Measurements from ENCODE around the gene CALU.

Gene CALU

DNA sequence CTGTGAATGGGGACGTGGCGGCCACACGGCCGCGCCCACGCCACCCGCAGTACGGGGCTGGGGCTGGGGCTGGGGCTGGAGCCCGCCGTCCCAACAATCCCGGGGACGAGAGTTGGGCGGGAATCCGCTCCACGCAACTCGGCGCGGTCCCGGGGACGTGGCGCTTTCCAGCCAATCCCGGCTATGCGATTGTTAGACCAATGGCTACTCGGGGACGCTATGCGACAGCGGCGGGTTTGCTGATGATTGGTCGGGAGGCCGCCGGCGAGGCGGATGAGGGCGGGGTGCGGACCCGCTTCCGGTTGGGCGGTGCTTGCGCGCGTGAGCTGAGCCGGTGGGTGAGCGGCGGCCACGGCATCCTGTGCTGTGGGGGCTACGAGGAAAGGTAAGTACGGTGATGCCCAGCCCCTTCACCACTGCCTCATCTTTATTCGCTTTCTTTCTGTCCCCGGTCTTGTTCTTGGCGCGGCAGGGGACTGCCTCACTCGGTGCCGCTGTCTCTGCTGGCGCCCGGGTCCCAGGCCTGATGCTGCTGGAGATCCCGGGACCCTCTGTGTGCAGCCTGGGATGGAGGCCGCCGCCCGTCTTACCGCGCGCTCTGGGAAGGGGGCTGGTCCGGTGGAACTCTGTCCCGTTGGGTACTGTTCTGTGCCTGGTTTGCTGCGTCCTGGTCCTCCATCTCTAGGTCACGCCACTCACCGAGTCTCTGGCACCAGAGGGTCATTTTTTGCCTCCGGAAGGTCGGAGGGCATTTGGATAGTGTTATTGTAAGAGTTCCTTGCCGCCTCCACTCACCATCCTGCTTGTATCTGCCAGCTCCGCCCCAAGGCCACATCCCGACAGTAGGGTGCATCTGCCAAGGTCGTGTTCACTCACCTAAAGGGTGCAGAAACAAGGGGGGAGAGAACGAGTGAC lies at the start of gene CALU:
Gene CALU, plus strand, starts transcription at position 312 of the 915 bp plus-strand sequence. CDS start 9,225 bp downstream, outside the sequence.
- DNase-seq, result peak; percentile 93 to 95

DNA sequence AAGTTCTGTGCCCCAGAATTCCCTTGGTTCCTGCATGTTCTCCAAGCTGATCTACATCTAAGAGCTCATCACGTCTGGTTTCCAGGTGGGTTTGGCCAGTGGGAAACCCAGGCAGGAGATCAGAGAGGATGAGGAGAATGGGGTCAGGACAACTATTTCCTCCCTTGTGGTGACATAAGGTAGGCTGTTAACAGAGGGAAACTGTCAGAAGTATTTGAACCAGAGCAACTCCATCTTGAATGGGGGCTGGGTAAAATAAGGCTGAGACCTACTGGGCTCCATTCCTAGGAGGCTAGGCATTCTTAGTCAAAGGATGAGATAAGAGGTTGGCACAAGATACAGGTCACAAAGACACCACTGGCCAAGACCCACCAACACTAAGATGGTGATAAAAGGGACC lies 47.9 kb upstream of the CALU start:
- no peak for DNase-seq

DNA sequence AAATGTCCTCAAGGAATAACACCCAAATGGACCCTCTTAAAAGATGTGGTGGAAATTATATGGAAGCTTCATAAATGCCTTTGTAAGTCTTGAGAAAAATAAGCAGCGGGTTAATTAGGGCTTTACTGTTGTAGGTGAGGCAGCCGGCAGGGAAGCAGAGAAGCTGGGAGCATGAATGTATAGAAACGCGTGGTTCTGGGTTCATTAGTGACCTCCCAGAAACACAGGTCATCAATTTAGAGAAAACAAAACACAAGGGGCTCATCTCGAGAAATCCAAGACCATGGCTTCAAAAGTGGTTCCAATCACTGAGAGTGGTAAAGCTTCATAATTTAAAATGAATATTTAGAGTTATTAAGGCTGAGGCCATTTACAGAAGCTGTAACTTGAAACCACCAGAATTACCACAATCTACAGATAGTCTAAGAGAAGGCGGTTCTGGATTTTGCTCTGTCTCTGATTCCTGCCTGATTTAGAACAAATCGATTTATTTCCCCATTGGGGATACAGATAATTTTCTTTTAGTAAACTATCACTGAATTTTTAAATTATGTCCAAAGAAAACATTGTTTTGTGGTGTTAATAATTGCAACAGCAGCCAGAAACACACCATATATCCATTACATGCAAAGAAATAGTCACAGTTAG lies 46.4 kb upstream of the CALU start:
- no peak for DNase-seq

DNA sequence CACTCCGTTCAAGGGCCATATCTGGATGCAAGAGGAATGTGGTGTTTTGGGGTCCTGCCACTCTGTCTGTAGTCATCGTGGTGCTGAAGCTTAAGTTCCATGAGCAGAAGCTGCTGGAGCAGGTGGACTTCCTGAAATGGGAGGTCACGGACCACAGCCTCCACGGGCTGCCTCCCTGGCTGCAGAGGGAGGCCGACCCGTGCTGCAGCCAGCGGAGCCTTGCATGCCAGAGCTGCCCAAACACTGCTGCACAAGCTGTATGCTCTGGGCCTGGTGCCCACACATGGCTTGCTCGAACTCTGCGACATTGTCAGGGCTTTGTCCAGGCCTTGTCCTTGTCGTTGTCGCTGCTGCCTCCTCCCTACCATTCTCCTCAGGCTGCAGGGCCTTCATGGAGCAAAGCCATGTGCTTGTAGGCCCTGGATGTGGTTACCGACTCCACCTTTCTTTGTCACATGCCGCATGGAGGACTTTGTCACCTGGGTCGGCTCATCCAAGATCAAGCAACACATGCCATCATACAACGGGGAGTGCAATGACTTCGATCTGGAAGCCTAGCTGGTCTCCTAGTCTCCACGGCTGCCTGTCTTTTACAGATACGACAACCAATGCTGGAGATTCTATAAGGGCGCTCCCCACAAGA lies 45.7 kb upstream of the CALU start:
- no peak for DNase-seq

DNA sequence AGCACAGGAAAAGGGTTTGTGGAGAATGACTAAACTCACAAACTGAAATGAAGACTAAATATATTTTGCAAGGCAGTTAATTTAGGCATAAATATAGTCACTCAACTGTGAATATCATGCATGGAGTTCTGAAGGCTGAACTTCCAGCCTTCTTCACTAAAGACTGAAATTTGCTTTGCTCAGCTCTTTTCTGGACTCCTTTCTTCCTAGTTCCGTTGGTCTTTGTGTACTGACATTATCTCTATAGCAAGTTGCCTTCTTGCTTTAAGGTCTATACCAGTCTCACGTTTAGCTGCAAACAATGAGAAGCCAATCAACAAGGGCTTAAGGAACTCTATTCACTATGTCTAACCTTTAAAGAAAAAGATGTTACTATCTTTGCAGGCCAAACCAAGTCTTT lies 44.4 kb upstream of the CALU start:
- DNase-seq, result no peak

DNA sequence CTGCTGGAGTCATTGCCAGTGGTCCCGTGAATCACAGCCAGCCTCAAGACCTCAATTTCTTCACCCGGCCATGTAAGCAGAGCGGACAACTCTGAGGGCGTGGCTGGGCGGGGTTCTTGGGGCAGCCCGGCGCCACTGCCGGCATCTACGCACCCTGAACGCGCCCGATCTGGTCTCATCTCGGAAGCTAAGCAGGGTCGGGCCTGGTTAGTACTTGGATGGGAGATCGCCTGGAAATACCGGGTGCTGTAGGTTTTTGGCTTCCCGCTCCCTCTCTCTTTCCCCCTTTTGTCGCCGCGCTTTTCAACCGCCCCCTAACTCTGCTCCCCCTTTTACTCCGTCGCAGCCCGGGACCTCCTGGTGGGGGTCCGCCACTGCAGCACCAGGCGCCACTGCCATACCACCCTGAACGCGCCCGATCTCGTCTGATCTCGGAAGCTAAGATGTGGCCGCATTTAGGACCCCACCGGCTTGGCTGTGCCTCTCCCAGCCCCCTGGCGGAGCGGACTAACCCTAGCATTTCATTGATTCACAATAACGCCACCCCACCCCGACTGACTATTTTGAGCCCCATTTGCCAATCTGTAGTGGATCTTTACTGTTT lies 41.8 kb upstream of the CALU start:
- DNase-seq, result peak; percentile 84 to 85

DNA sequence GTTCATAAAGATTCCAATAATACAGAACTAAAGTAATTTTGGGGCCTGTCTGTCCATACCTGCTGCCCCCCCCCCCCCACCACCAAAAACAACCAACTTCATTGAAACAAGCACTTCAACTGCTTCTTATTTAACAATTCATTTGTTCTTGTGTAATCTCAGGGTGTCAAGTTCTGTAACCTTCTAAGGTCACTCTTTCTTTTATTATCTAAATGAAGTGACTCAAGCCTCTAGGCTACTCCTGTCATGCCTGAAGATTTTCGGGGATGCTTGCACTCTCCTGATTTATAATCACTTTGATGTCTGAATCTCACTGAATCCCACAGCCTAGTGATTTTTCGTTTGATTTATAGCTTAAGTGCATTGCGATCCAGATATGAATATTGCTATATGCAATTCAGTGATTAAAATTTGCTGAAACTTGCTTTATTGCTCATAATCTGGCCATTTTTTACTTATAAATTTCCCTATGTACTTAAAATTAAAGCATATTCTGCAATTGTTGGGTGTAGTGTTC lies 39.9 kb upstream of the CALU start:
- DNase-seq, result no peak

DNA sequence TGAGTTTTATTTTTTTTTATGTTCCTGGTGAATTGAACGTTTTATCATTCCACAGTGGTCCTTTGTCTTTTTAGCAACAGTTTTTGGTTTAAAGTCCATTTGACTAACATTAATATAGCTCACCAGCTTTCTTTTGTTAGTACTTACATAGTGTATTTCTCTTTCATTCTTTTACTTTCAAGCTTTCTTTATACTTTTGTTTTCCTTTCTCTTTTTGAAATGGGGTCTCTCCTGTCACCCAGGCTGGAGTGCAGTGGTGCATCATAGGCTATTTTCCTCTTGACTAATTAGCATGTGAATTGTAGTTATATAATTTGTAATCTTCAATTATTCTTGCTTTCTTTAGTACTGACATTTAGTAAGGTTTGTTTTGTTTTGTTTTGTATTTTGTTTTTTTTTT lies 39.3 kb upstream of the CALU start:
- no peak for DNase-seq

DNA sequence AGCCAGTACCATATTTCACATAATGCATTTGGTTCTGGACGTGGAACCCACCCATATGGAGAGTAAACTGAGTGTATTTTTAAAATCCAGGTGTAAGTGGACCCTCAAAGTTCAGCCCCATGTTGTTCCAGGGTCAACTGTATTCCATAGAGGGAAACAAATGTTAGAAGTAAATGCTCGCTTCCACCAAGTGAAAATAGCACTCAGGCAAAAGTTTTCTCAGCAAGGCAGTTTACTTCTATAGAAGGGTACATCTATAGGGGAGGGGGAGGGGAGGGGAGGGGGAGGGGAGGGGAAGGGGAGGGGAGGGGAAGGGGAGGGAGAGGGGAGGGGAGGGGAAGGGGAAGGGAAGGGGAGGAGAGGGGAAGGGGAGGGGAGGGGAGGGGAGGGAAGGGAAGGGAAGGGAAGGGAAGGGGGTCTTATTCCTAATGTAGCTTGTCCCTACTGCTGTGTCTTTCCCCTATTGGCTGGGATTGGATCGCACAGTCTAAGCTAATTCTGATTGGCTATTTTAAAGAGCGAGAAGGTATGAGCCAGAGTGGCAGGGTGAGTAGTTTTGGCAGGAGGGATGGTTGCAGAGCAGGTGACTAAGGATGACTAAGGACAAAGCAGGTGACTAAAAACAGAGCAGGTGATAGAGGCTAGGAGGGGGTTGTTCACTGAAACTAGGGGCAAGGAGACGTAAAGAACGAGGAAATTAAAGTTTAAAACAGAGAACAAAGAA lies 37.9 kb upstream of the CALU start:
- no peak for DNase-seq

DNA sequence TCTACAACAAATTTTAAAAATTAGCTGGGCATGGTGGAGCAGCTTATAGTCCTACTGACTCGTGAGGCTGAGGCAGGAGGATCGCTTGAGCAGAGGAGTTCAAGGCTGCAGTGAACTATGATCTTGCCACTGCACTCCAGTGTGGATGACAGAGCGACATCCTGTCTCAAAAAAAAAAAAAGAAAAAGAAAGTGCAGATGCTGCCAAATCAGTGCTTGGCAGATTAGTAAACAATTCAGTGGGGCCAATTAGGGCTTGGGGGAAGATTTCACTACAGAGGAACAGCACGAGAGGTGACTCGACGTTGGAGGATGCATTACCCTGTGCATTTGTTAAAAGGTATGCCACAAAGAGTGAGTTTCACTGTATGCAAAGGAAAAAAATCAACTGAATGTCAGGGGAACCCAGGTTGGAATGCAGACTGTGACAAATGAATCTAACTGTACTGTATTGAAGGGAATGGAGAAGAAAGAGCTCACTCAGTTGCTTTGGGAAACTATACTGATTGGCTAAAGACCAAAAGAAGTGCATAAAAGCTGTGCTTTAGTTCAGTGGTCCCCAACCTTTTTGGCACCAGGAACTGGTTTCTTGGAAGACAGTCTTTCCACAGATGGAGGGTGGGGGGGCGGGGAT lies 35.4 kb upstream of the CALU start:
- DNase-seq, result no peak

DNA sequence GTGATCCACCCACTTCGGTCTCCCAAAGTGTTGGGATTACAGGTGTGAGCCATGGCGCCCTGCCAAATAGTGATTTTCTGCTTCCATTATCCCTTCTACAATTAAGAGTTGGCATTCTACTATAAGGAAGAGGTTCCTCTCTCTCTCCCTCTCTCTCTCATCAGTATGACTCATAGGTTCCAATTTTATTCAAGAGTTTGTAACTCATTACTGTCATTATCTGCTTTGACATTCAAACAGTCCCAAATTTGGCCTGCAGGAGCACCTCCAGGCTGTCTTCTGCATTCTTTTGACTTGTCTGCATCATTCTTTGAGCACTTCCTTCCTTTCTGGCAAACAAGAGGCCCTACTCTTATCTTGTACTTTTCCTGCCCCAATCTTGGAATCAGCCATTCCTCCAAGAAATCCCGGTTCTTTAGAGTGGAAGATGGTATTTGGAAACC lies 33.2 kb upstream of the CALU start:
- no peak for DNase-seq

DNA sequence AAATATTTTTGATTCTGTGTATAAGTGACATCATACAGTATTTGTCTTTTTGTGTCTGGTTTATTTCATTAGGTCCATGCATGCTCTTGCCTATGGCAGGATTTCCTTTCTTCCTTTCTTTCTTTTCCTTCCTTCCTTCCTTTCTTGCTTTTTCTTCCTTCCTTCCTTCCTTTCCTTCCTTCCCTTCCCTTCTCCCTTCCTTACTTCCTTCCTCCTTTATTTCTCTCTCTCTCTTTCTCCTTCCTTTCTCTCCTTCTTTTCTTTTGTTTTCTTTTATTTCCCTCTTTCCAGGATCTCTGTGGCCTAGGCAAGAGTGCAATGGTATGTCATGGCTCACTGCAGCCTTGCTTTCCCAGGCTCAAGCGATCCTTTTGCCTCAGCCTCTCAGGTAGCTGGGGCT lies 31.4 kb upstream of the CALU start:
- DNase-seq, result no peak

DNA sequence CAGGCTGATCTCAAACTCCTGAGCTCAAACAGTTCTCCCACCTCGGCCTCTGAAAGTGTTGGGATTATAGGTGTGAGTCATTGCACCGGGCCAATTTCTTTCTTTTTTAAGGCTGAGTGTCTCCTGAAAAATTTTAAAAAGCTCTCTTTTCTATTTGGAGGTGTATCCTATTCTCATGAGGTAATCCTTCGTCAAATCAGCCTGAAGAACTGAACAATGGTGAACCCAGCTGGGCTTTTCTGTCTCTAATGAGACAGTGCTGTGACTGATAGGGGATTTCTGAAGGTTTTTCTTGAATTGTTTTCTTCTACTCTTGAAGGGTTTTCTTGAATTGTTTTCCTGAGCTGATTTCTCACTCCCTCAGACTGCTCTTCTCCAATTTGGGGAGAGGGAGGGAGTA lies 30.9 kb upstream of the CALU start:
- no peak for DNase-seq

DNA sequence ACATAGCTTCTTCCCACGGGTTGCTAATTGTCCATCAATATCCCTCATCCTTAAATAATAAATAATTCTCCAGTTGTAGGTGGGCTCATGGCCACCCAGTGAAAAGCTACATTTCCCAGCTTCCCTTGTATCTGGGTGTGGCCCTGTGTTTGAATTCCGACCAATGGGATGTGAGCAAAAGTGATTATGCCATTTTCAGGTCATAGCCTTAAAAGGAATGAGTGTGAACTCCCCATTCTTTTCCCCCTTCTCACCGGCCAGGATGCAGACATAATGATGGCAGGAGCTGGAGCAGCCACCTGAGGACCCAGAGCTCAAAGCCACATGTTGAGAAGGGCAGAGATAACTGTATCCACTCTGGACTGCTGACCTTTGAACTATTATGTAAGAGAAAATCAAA lies 30.3 kb upstream of the CALU start:
- DNase-seq, result no peak

DNA sequence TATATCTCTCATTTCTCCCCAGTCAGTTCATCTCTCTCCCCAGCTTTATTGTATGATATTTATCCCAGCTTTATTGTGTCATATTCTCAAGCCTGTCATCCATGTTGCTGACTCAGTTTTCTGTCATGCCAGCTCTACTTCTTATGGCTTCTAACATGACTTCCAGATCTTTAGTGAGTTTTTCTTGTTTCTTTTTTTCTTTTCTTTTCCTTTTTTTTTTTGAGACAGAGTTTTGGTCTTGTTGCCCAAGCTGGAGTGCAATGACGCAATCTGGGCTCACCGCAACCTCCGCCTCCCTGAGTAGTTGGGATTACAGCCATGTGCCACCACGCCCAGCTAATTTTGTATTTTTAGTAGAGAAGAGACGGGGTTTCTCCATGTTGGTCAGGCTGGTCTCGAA lies 28.7 kb upstream of the CALU start:
- DNase-seq, result peak; percentile 53 to 59

DNA sequence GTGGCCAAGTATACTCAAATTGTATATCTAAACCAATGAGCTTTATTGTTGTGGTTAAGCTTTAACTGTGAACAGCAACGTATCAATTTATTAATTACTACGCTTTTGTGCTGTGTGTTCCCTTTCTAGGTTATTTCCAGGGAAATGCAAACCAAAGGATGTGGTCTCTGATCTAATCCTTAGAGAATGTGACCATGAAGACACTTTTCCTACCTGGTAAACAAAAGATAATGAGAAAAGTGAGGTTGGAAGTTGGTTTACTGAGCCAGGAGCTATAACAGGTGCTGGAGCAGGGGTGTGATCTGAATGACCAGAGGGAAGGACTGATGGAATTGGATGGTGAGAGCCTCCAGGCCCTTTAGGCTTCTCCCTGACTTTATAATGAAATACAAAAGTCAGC lies 25.4 kb upstream of the CALU start:
- DNase-seq, result no peak

DNA sequence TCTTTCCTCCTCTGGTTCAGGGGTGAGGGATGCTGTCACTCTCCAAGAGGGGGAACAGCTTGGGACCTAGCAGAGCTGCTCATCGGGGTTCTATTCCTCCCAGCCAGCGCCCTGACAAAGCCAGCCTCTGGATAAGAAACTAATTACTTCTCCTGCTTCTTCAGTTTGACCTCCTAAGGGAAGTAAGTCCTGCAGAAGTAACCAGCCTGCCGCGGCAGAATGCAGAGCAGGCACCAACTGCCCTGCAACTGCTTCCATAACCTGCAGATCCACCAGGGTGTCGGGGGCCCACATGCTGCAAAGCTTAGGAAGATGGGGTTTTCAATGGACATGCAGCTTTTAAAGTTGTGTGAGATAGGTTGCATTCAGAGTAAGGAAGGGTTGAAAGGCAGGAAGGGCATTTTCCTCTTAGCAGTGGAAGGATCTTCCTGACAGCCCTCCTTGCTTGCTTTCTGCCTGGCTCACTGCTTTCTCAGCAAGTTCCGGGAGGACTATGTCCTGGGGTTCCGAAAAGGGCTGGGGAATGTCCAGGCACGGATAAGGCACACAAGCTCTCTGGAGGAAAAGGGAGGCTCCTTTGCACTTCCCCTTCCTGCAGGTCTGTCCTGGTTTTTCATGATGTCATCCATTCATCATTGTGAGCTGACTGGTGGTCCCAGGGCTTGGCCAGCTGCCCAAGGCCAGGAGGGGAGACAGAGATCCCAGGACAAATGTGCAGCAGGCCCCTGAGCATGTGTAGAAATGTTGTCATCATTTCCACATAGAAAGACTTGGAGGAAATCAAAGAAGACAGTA lies 24.3 kb upstream of the CALU start:
- DNase-seq, result no peak

DNA sequence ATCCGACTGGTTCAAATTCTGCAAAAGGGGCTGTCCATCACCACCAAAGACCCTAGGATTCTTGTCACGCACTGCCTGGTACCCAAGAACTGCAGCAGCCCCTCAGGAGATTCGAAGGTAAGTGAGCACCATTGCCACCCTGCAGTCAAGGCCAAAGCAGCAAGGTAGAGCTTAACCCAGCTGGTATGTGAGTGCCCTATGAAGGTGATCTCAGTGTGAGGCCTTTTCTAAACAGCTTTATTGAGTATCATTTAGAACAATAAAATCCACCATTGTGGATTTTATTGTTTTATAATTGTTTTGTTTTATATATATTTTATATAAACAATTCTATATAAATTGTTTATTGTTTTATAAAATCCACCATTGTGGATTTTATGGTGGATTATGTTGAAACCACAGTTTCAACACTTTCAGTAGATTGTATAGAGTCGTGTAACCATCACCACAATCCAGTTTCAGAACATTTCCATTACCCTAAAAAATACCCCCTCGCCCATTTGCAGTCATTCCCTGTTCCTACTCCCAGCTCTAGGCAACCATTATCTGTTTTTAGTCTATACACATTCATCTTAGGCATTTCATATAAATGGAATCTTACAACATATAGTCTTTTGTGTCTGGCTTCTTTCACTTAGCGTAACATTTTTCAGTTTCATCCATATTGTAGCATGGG lies 20.1 kb upstream of the CALU start:
- DNase-seq, result no peak

DNA sequence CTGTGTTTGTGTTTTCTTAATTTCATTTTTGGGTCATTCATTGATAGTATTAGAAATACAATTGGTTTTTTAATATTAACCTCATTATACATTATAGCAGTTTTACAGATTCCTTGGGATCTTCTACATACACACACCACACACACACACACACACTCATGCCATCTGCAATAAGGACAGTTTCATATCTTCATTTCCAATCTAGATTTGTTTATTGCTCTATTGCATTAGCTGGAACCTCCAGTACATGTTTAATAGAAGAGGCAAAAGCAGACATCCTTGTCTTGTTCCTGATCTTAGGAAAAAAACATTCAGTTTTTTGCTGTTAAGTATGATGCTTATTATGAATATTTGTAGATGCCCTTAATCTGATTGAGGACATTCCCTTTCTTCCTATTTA lies 17.8 kb upstream of the CALU start:
- DNase-seq, result no peak

DNA sequence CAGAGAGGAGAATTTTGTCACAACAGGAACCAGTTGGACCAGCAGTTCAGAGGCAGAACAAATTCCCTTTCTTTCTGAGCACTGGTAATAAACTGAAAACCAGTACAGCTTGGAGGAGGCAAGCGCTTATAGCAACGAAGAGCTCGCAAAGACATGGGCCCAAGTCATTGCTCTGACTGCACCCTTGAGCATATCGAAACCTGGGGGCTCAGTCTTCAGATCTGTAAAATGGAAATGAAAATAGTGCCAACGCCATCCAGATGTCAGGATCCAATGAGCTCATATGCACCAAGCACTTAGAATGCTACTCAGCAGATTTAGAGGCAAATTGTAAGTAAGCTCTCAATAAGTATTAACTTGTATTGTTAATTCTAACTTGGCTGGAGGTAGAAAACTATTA lies 14.4 kb upstream of the CALU start:
- no peak for DNase-seq

DNA sequence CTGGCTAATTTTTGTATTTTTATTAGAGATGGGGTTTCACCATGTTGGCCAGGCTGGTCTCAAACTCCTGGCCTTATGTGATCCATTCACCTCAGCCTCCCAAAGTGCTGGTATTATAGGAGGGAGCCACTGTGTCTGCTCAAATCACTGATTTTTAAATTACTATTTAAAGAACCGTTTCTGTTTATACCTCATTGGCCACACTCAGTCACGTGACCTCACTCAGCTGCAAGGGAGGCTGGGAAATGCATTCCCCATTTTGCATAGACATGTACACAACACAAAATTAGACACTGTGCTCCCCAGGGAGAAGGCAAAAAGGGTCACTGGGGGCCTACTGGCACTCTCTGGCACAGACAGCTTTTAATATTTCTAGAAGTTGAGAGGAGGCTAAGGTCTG lies 13.6 kb upstream of the CALU start:
- no peak for DNase-seq
